Brain microvascular endothelial cell (primary cell): ENCODE measurements around the gene ALDH1A1.

Experiments
- DNase-seq: peaks from one replicate; pipeline ENCODE4 v3.0.0-alpha.2; 2020
- H3K27ac ChIP-seq: fragments of 250-450 bp; sonication (Bioruptor Pico); 2 replicates; pipeline ENCODE4 v1.5.1; 2020; ENCODE audit warnings: mild to moderate bottlenecking, moderate library complexity
- H3K27me3 ChIP-seq: fragments of 250-450 bp; sonication (Bioruptor Pico); replicated peaks from 2 replicates; pipeline ENCODE4 v1.5.1; 2020; ENCODE audit warnings: mild to moderate bottlenecking
- H3K36me3 ChIP-seq: fragments of 250-450 bp; sonication (Bioruptor Pico); replicated peaks from 2 replicates; pipeline ENCODE4 v1.5.1; 2020; ENCODE audit warnings: mild to moderate bottlenecking
- H3K4me3 ChIP-seq: 2 replicates; pipeline ENCODE4 v1.5.1; 2011; ENCODE audit warnings: low read depth, mild to moderate bottlenecking, control low read depth, low read length, moderate library complexity
- in situ Hi-C: cut with HindIII; loops from 2 replicates; pipeline ENCODE4 v1.10.0; 2017; ENCODE audit warnings: low sequenced_read_pairs, low pct_ligation_motif_present
- TF ChIP-seq, protein P1 (sequence below): IDR thresholded peaks from 2 replicates; pipeline ENCODE4 v1.5.1; 2011; ENCODE audit warnings: low read depth, mild to moderate bottlenecking, moderate library complexity, low read length, control low read depth, inconsistent platforms; ENCODE audit errors: missing control alignments

Gene ALDH1A1

DNA sequence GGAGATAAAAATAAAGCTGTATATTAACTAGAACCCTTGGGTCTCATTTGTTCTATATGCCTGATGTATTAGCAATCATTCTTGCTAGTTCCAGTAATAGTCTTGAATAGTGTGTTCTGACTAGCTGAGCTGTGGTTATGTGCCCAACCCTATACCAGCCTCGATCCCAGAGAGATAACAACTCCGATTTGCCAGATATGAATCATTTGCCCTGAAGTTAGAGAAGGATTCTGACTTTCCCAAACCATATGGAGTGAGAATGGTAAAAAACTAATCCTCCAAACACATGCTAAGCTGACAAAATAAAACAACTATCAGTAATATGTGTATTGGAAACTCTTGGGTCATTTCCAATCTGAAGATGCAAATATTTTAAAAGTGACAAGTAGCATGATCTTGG lies 64.8 kb downstream of the ALDH1A1 start:
- H3K4me3 ChIP-seq, result no peak overlapping the region
- no peaks in the 10 kb centered on the region for H3K27me3 ChIP-seq
- H3K36me3 ChIP-seq, result no peaks in the 10 kb centered on the region
- no peak overlapping the region for H3K27ac ChIP-seq
- in situ Hi-C loops, result no loop called here
- no peak for DNase-seq
- TF ChIP-seq, protein P1, sequence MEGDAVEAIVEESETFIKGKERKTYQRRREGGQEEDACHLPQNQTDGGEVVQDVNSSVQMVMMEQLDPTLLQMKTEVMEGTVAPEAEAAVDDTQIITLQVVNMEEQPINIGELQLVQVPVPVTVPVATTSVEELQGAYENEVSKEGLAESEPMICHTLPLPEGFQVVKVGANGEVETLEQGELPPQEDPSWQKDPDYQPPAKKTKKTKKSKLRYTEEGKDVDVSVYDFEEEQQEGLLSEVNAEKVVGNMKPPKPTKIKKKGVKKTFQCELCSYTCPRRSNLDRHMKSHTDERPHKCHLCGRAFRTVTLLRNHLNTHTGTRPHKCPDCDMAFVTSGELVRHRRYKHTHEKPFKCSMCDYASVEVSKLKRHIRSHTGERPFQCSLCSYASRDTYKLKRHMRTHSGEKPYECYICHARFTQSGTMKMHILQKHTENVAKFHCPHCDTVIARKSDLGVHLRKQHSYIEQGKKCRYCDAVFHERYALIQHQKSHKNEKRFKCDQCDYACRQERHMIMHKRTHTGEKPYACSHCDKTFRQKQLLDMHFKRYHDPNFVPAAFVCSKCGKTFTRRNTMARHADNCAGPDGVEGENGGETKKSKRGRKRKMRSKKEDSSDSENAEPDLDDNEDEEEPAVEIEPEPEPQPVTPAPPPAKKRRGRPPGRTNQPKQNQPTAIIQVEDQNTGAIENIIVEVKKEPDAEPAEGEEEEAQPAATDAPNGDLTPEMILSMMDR, result no peak

DNA sequence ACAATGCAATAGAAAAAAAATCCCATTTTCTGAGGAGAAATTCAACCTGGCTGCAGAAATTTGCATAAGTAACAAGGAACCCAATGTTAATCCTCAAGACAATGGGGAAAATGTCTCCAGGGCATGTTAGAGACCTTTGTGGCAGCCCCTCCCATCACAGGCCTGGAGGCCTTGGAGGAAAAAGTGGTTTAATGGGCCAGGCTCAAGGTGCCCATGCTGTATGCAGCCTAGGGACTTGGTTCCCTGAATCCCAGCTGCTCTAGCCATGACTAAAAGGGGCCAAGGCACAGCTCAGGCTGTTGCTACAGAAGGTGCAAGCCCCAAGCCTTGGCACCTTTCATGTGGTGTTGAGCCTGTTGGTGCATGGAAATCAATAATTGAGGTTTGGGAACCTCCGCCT lies 66.5 kb downstream of the ALDH1A1 start:
- in situ Hi-C loops, result no loop called here
- Histone ChIP-seq H3K27me3 (no peaks in the 10 kb centered on the region), H3K27ac (no peak overlapping the region), H3K4me3 (no peak overlapping the region), H3K36me3 (no peaks in the 10 kb centered on the region)
- no peak for DNase-seq
- TF ChIP-seq, protein P1, result no peak

DNA sequence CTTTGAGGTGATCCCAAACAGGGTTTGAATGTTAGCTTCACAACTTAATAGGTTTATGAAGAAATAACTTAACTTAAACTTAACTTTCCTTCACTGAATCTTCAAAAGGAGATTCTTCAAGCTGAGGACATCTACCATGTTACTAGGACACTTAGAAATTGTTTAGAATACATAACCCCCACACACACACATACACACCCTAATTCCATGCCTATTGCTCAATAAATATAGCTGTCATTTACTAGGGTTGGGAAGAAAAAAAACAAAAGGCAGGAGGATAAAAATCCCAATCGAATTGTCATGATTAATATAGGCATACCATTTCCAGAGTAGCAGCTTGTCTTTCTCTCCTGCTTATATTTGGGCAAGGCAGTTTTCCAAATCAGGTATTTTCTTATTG lies 68.3 kb downstream of the ALDH1A1 start:
- in situ Hi-C loops, result no loop called here
- Histone ChIP-seq H3K36me3 (no peaks in the 10 kb centered on the region), H3K27me3 (no peaks in the 10 kb centered on the region), H3K4me3 (no peak overlapping the region), H3K27ac (no peak overlapping the region)
- TF ChIP-seq, protein P1, result no peak
- DNase-seq, result no peak

DNA sequence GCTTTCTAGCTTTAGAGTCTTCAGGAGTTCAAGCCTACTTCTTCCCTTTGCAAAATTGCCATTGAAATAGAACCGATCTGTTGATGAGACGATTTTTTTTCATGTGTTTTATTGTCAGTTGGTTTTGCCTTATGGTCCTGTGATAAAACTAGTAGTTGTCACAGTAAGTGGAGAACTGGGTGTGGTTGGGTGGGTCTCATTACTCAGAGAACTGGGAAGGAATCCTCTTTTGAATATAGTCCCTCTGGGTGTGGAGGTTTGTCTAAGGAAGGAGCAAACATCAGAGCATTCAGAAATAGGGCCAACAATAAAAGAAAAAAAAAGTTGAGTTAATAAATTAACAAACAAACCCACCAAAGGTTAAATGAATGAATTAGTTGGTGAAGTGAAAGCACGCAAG lies 69.0 kb downstream of the ALDH1A1 start:
- TF ChIP-seq, protein P1, result no peak
- no peaks in the 10 kb centered on the region for H3K36me3 ChIP-seq
- H3K27me3 ChIP-seq, result no peaks in the 10 kb centered on the region
- no peak overlapping the region for H3K27ac ChIP-seq
- H3K4me3 ChIP-seq, result no peak overlapping the region
- in situ Hi-C loops, result no loop called here
- DNase-seq, result no peak

DNA sequence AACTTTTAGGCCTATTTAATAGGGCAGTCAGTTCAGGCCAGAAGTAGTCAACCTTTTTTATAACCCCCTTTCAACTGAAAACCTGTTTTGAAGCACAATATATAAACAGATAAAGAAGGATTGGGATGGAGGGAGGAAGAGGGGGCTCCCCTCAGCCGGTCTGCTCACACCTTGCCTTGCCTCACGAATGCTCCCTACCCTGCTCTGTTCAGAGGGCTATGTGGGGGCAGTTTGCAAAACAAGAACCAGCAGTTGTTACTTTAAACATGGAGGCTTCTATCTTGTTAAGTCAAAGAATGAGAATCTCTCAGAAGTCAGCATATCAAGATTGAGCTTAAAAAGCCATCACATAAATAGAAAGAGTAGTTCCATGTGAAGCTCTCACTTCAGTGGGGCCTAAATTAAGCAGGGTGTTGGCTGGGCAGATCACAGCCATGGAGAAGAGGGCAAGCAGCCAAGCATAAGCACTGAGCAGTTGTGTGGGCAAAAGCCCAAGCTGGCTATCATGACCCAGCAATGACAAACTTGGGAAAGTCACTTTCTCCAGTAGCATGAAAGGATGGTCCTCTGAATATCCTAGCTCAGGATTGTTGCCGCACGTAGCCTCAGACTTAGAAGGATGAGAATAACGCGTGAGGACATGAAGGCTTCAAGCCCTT lies 70.6 kb downstream of the ALDH1A1 start:
- Histone ChIP-seq H3K27ac (no peak overlapping the region), H3K4me3 (no peak overlapping the region), H3K36me3 (no peaks in the 10 kb centered on the region), H3K27me3 (no peaks in the 10 kb centered on the region)
- TF ChIP-seq, protein P1, result no peak
- in situ Hi-C loops, result no loop called here
- no peak for DNase-seq

DNA sequence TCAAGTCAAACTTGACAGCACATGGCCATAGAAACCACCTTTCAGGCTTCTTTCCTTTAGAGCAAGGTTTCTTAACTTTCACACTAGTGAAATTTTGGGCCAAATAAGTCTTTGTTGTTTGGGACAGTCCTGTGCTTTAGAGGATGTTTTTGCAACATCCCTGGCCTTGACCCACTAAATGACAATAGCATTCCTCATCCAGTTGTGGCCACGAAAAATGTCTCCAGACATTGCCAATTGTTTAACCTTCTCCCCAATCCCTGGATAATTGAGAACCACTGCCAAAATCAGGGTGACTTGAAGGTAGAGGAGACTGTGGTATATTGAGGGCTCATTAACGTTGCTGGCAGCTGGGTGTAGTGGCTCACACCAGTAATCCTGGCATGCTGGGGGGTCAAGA lies 72.0 kb downstream of the ALDH1A1 start:
- no peak overlapping the region for H3K4me3 ChIP-seq
- no peaks in the 10 kb centered on the region for H3K36me3 ChIP-seq
- no peaks in the 10 kb centered on the region for H3K27me3 ChIP-seq
- in situ Hi-C loops, result no loop called here
- no peak overlapping the region for H3K27ac ChIP-seq
- TF ChIP-seq, protein P1, result no peak
- DNase-seq, result no peak
